Activated CD4-positive, alpha-beta T cell treated with anti-CD3 and anti-CD28 coated beads, Interleukin-10, Interleukin-2, amounts not matched to agents 100 ng/mL and 50 ng/mL, durations not matched to agents 16 hours and 8 hours (primary cell): Measurements from ENCODE around the gene EI24.
"Not testable (repeated sequence)": the region's sequence is repeated elsewhere in the genome, so short reads cannot be mapped to it uniquely, and the experiment has no call there.

Experiments
- DNase-seq: peaks from one replicate; pipeline ENCODE4 v3.0.0-alpha.2; 2020

EI24 gene

DNA sequence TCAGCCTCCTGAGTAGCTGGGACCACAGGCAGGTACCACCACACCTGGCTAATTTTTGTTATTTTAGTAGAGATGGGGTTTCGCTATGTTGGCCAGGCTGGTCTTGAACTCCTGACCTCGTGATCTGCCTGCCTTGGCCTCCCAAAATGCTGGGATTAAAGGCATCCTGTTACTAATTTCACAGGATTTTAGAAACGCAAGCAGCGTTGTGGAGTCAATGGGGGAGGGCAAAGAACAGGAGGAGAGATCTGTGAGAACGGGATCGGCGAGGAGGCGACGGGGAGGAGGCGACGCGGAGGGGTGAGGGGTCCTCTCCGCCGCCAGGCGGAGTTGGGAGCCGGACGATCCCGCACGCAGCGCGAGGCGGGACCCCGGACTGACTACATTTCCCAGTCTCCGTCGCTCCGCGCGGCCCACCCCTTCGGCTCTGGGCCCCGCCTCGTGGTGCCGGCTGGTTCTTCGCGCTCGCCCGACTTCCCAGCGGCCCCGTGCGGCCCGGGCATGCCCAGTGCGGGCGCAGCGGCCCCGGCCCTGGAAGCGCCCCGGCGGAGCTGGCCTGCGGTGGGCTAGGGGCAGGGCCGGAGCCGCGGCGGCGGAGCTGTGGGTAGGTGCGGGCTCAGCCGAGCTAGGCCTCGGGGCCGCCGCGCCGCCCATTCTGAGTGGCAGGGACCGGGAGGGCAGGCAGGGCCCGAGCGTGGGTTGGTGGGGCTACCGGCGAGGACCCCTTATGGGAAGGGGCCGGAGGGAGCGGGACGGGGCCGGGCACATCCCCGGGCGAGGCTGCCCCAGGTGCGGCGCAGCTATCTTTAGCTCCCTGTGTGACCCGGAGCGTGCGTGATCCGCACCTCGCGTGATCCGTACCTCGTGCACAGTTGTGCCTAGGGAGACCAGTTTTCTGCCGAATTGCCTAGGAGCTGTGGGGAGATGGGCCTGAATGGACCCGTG is at the start of gene EI24:
Gene EI24, plus strand, starts transcription at position 508 of the 945 bp plus-strand sequence. CDS start 3,051 bp downstream, outside the sequence.
- peak; percentile 95 for DNase-seq

- no peak for DNase-seq
These were observed 49.1 kb upstream of the EI24 start for GRCh38 chr11:125519860-125520834.

- DNase-seq = no peak
These were observed 44.0 kb upstream of the EI24 start for GRCh38 chr11:125525303-125525702.

- DNase-seq = no peak
These were observed 36.6 kb upstream of the EI24 start for GRCh38 chr11:125532668-125533067.

GRCh38 chr11:125535585-125535984 is 33.7 kb upstream of the EI24 start:
- DNase-seq = no peak

DNA sequence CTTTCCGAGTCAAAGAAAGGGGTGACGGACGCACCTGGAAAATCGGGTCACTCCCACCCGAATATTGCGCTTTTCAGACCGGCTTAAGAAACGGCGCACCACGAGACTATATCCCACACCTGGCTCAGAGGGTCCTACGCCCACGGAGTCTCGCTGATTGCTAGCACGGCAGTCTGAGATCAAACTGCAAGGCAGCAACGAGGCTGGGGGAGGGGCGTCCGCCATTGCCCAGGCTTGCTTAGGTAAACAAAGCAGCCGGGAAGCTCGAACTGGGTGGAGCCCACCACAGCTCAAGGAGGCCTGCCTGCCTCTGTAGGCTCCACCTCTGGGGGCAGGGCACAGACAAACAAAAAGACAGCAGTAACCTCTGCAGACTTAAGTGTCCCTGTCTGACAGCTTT is 32.4 kb upstream of the EI24 start:
- not testable (repeated sequence) for DNase-seq

DNA sequence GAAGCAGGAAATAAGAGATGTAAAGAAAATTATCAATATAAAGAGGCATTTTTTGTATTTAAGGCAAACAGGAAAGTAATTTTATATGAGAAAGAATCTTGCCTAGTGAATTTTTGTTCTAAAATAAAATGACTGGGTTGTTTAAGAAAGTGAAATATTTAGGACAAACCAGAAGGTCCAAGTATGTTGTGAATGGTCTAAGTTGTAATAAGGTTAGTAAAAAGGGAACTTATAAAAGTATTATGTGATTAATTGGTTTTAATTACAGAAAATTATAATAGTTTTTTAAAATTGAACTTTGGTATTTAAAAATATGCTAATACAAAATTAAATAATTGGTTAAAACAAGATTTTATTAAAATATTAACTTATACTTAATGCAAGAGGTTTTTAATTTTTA is 26.6 kb upstream of the EI24 start:
- DNase-seq = no peak

- no peak for DNase-seq
These were observed 18.5 kb upstream of the EI24 start for GRCh38 chr11:125550780-125551179.

- DNase-seq = no peak
These were observed 17.4 kb upstream of the EI24 start for GRCh38 chr11:125551835-125552342.

DNA sequence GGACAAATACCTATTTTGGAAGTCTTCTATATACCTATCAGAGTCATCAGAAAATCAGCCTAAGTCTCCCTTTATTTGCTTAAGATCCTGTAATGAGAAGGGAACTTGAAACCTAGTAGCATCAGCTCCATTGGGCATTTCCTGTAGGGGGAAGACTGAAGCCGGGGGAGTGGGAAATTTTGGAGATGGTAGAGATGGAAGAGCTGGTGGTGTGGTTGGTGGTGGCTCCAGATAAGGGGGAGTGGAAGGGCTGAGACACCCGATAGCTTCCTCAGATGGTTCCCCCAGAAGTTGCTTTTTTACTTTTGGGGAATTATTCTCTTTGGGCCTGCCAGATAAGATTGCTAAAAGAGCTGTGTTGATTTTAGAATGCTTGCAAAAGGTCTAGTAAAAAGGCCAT is 16.4 kb upstream of the EI24 start:
- no peak for DNase-seq

- no peak for DNase-seq
These were observed 15.9 kb upstream of the EI24 start for GRCh38 chr11:125553357-125553756.

DNA sequence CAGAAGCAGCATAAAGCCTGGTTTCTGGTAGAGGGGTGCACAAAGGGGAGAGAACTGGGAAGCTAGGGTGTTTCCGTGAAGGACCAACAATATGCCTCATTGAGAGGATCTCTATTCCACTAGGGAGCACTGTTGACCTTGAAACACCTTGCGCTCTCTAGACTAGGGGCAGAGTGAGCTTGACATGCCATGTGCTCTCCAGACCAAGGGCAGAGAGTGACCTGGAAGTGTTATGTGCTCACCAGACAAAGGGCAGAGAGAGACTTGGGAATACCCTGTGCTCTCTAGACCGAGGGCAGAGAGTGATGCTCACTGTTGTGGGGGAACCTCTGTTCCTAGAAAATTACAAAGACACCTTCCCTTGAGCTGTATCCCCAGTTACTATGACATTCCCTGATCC is 15.2 kb upstream of the EI24 start:
- DNase-seq = no peak

DNA sequence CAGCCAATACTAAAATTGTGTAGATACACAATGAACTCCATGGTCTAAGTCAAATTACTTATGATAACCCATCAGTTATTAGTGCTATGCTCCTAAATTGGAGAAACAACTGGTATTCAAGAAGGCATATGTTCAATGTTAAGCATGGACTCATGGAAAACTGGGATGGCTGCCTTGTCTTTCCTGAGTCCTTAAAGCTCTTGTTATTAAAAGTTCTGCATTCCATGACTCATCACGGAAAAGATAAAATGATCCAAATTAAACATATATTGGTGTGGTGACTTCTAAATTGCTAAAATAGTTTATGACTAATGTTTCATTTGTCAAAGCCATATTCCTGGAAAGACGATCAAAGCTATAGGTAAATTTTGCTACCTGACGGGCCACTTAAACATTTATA is 9.4 kb upstream of the EI24 start:
- DNase-seq = no peak

DNA sequence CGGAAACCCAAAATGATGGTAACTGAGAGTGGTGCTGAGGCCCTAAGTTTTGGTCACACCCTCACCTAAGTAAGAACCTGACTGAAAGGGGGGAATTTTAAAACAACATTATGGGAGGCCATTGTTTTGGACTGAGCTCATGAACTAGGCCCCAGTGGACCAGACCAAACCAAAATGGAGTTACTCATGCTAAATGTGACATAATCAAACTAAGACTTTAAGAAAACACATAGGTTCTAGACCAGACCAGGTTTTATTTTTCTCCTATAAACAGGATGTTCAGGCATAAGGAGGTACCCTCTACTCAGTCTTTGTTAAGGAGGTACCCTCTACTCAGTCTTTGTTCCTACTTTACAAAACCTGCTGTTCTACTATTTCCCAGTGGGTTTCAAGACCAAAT is 7.4 kb upstream of the EI24 start:
- DNase-seq = no peak

GRCh38 chr11:125562430-125562829 is 6.8 kb upstream of the EI24 start:
- no peak for DNase-seq

GRCh38 chr11:125564357-125564756 is 4.9 kb upstream of the EI24 start:
- DNase-seq = no peak

DNA sequence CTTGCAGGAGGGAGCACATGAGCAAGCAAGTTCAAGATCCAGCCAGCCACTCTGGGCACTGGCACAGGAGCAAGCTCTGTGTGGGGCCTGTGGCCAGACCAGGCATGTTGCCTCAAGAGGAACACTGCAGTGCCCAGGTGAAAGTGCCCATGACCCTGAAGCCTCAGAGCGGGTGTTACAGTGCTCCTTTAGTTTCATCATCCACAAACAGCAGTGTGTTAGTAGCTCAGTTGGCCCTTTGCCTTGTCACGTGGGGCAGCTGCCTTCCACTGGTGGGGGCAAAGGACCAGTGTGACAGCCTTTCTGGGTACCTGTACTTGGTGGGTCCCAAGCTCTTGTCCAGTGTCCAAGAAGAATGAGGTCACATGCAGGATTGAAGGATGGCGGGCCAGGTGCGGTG is 3.0 kb upstream of the EI24 start:
- DNase-seq = no peak

DNA sequence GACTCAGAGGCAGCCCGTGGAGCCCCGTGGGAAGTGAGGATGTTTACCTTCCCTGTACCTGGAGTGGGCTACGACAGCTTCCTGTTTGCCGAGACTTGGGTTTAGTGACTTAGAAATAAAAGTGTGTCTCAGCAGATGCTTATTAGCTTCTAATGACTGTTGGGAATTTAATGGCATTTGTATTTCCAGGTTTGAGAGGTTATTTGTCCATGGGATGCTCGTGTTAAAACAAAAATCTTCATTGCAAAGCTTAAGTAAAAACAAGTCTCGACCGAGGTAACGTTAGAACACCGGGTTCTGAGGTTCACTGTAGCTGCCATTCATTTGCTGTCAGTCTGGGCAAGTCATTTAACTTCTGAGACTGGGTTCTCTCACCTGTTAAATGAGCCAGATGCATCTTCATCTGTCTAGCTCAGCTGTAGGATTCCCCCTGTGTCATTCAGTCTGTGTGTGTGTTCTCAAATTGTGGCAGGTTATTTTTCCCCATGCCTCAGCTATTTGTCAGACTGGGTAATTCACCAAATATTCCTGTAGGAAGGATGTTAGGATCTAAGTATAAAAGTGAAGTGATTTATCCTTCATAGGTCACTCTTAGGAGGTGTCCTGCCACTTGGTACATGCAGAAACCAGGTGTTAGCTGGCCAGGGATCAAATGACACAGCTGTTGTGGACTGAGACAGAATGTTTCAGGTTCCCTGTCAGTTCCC is 791 bp downstream of the EI24 start:
- DNase-seq = peak; percentile 46

DNA sequence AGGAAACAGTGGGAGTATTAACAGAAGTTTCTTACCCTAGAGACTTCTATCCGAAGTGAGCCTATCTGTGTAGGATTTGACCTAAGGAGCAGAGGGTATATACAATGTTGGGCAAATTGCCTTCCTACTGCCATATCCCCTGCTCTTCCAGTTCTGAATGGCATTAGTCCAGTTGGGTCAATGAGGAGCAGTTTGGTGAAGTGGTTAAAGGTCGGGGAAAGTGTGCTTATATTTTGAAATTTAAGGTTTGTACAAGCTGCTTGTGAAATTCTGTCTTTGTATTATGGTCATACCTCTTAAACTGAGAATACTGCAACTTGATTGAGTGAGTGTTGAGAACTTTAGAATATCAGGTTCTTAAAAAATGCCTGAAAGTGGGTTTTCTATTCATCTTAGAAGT is 1.7 kb downstream of the EI24 start:
- no peak for DNase-seq

DNA sequence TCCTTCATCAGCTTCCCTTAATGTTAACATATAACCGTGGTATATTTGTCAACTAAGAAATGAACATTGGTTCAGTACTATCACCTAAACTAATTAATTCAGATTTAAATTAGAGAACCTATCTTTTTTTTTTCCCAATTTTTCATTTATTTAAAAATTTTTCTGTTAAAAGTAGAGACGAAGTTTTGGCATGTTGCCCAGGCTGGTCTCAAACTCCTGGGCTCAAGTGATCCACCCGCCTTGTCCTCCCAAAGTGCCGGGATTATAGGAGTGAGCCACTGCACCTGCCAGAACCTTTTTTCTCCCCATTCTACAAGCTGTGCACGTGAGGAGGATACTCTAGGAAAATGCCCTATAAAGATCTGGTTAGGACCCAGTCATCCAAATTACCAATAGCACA is 3.6 kb downstream of the EI24 start:
- no peak for DNase-seq

GRCh38 chr11:125577181-125577580 is 7.9 kb downstream of the EI24 start:
- not testable (repeated sequence) for DNase-seq

GRCh38 chr11:125578783-125579182 is 9.5 kb downstream of the EI24 start:
- DNase-seq = no peak

DNA sequence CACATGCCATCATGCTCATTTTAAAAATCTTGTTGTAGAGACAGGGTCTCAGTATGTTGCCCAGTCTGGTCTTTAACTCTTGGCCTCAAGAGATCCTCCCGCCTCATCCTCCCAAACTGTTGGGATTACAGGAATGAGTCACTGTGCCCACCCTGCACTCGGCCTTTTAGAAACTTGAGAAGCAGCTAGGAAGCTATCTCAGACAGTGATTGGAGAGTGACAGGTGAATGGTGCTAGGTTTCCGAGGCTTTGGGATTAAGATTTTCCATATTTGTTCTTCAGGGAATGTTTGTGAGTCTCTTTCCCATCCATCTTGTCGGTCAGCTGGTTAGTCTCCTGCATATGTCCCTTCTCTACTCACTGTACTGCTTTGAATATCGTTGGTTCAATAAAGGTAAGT is 10.5 kb downstream of the EI24 start:
- DNase-seq = no peak
